Stimulated activated CD4-positive, alpha-beta T cell treated with anti-CD3 and anti-CD28 coated beads, Interleukin-12 subunit alpha, Interleukin-12 subunit beta, amount 100 ng/mL, for 4 hours (primary cell): ENCODE data around the gene KANSL1.
"Not testable (repeated sequence)": the region's sequence is repeated elsewhere in the genome, so short reads cannot be mapped to it uniquely, and the experiment has no call there.

Experiments used
- DNase-seq: peaks from one replicate; pipeline ENCODE4 v3.0.0-alpha.2; 2020

KANSL1 gene

GRCh38 chr17:46032909-46033308 is 160.3 kb downstream of the KANSL1 start:
- DNase-seq = no peak

DNA sequence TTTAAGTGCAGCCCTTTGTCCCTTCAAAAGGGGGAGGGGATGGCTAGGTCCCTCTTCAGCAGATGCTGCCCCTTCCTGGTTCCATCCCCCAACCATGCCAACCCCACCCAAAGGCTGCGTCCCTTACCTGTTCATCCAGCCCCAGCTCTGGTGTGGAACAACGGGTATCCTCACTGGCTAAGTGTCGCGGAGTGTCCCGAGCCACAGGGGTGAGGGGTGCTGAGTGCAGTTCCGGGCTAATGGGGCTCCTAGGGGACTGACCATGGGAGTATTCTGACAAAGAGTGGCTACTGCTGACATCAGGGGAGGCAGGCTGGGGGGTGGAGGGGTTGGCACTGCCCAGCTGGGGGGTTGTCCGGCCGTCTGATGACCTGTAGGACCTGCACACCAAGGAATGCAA is 161.3 kb downstream of the KANSL1 start:
- DNase-seq = no peak

DNA sequence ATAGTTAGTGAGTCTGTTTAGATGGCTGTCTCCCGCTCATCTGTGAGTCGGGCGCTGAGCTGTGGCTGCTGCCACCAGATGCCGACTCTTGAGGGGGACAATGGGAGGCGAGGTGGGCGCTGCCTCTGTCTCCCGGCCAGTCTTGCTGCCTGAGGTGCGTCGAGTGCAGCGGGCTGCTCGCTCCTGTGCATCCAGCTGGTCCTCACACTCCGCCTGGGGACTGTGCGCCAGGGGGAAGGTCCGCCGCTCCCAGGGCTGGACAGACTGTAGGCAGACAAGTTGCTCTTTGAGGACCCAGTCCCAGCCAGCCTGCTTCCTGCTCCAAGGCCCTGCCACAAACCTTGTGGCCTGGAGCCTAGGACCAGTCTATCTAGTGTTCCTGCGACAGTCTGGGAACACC is 161.8 kb downstream of the KANSL1 start:
- DNase-seq = no peak

DNA sequence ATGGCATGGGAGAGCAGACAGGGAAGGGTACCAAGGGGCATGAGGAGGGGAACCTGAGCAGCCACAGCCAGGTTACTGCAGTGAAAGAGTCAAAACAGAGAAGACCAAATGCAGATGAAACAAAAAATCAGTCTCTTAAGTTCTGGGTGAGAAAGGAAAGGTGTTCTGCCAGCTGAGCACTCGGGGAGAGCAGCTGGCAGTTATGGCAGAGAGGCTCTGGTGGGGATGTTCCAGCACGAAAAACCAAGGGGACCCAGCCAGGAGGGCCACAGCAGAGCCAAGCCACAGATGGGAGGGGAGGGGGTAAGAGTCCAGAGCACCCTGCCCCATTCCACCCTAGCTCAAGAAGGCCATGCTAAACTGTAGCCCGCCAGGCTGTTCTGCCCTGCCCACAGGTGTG is 162.5 kb downstream of the KANSL1 start:
- DNase-seq = no peak

GRCh38 chr17:46029627-46030026 is 163.6 kb downstream of the KANSL1 start:
- DNase-seq = no peak

- DNase-seq = no peak
Measured at GRCh38 chr17:46028981-46029565, 164.2 kb downstream of the KANSL1 start.

- DNase-seq = no peak
Measured at GRCh38 chr17:46028374-46028773, 164.9 kb downstream of the KANSL1 start.

- DNase-seq = no peak
Measured at GRCh38 chr17:46027976-46028325, 165.3 kb downstream of the KANSL1 start.

- no peak for DNase-seq
Measured at GRCh38 chr17:46027048-46027975, 165.9 kb downstream of the KANSL1 start.

- no peak for DNase-seq
Measured at GRCh38 chr17:46026166-46027047, 166.8 kb downstream of the KANSL1 start.

DNA sequence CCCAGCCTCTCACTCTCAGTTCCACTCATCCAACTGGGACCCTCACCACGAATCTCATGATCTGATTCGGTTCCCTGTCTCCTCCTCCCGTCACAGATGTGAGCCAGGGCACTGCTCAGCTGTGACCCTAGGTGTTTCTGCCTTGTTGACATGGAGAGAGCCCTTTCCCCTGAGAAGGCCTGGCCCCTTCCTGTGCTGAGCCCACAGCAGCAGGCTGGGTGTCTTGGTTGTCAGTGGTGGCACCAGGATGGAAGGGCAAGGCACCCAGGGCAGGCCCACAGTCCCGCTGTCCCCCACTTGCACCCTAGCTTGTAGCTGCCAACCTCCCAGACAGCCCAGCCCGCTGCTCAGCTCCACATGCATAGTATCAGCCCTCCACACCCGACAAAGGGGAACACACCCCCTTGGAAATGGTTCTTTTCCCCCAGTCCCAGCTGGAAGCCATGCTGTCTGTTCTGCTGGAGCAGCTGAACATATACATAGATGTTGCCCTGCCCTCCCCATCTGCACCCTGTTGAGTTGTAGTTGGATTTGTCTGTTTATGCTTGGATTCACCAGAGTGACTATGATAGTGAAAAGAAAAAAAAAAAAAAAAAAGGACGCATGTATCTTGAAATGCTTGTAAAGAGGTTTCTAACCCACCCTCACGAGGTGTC is 167.6 kb downstream of the KANSL1 start:
- DNase-seq = no peak

DNA sequence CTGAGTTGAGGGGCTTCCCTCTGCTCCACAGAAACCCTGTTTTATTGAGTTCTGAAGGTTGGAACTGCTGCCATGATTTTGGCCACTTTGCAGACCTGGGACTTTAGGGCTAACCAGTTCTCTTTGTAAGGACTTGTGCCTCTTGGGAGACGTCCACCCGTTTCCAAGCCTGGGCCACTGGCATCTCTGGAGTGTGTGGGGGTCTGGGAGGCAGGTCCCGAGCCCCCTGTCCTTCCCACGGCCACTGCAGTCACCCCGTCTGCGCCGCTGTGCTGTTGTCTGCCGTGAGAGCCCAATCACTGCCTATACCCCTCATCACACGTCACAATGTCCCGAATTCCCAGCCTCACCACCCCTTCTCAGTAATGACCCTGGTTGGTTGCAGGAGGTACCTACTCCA is 168.2 kb downstream of the KANSL1 start:
- DNase-seq = no peak

DNA sequence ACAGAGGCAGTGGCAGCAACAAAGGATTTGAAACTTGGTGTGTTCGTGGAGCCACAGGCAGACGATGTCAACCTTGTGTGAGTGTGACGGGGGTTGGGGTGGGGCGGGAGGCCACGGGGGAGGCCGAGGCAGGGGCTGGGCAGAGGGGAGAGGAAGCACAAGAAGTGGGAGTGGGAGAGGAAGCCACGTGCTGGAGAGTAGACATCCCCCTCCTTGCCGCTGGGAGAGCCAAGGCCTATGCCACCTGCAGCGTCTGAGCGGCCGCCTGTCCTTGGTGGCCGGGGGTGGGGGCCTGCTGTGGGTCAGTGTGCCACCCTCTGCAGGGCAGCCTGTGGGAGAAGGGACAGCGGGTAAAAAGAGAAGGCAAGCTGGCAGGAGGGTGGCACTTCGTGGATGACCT is 168.6 kb downstream of the KANSL1 start:
- no peak for DNase-seq

DNA sequence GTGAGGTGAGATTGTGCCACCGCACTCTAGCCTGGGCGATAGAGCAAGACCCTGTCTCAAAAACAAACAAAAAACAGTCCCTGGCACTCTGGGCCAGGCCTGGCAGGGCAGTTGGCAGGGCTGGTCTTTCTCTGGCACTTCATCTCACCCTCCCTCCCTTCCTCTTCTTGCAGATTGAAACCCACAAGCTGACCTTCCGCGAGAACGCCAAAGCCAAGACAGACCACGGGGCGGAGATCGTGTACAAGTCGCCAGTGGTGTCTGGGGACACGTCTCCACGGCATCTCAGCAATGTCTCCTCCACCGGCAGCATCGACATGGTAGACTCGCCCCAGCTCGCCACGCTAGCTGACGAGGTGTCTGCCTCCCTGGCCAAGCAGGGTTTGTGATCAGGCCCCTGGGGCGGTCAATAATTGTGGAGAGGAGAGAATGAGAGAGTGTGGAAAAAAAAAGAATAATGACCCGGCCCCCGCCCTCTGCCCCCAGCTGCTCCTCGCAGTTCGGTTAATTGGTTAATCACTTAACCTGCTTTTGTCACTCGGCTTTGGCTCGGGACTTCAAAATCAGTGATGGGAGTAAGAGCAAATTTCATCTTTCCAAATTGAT is 169.3 kb downstream of the KANSL1 start:
- DNase-seq = no peak

DNA sequence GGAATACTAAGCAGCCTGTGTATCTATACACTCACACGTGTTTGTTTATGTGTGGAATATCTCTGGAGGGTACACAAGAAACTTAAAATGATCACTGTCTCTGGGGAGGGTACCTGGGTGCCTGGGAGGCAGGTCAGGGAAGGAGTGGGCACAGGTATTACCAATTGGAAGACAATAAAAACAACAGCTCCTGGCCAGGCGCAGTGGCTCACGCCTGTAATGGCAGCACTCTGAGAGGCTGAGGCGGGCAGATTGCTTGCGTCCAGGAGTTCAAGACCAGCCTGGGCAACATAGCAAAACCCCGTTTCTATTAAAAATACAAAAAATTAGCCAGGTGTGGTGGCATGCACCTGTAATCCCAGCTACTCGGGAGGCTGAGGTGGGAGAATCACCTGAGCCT is 169.9 kb downstream of the KANSL1 start:
- DNase-seq = not testable (repeated sequence)

DNA sequence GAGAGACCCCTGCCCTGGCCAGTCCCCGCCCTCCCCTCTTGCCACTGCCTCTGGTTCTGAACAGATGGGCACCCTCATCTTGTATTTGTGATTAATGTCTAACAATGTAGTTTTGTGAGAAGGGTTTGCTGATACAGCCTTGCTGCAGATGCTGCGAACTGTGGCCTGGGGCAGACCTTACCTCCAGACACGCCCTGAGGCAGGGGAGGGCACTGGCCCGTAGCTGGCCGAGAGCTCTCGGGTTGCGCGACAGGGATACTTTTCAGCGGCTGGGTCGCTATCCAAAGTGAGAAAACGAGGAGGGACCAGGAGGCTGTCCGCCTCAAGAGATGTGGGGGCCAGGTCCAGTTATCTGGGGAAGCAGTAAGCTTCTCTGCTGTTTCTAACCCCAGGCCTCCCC is 172.2 kb downstream of the KANSL1 start:
- no peak for DNase-seq

GRCh38 chr17:46020023-46020761 is 173.0 kb downstream of the KANSL1 start:
- peak; percentile 18 for DNase-seq

GRCh38 chr17:46019408-46019925 is 173.8 kb downstream of the KANSL1 start:
- not testable (repeated sequence) for DNase-seq

DNA sequence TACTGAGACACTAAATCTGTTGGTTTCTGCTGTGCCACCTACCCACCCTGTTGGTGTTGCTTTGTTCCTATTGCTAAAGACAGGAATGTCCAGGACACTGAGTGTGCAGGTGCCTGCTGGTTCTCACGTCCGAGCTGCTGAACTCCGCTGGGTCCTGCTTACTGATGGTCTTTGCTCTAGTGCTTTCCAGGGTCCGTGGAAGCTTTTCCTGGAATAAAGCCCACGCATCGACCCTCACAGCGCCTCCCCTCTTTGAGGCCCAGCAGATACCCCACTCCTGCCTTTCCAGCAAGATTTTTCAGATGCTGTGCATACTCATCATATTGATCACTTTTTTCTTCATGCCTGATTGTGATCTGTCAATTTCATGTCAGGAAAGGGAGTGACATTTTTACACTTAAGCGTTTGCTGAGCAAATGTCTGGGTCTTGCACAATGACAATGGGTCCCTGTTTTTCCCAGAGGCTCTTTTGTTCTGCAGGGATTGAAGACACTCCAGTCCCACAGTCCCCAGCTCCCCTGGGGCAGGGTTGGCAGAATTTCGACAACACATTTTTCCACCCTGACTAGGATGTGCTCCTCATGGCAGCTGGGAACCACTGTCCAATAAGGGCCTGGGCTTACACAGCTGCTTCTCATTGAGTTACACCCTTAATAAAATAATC is 179.6 kb downstream of the KANSL1 start:
- DNase-seq = no peak

DNA sequence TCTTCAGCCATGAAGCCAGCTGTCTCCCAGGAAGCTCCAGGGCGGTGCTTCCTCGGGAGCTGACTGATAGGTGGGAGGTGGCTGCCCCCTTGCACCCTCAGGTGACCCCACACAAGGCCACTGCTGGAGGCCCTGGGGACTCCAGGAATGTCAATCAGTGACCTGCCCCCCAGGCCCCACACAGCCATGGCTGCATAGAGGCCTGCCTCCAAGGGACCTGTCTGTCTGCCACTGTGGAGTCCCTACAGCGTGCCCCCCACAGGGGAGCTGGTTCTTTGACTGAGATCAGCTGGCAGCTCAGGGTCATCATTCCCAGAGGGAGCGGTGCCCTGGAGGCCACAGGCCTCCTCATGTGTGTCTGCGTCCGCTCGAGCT is 180.1 kb downstream of the KANSL1 start:
- DNase-seq = no peak

GRCh38 chr17:46012506-46013079 is 180.6 kb downstream of the KANSL1 start:
- no peak for DNase-seq
